Left ventricle myocardium inferior (tissue), 1 donor: ENCODE data around the gene KCNN2. TPM values are rescaled to one million over a fixed set of nuclear protein-coding genes. Genes with fewer than 3 reads are reported as not detected.

ENCODE experiments used
- DNase-seq: peaks from one replicate; pipeline ENCODE4 v3.0.0-alpha.2; 2020
- H3K27ac ChIP-seq: fragments of 200-600 bp; replicated peaks from 2 replicates; pipeline ENCODE4 v1.8.0; 2021
- H3K27me3 ChIP-seq: fragments of 200-600 bp; 2 replicates; pipeline ENCODE4 v1.8.0; 2021; ENCODE audit warnings: low read depth
- H3K36me3 ChIP-seq: fragments of 200-600 bp; 2 replicates; pipeline ENCODE4 v1.8.0; 2021
- H3K4me1 ChIP-seq: fragments of 200-600 bp; 2 replicates; pipeline ENCODE4 v1.8.0; 2021
- H3K4me3 ChIP-seq: fragments of 200-600 bp; 2 replicates; pipeline ENCODE4 v1.8.0; 2021; ENCODE audit warnings: mild to moderate bottlenecking, moderate library complexity
- H3K9me3 ChIP-seq: fragments of 200-600 bp; replicated peaks from 2 replicates; pipeline ENCODE4 v1.8.0; 2021
- intact Hi-C: fragments of 100-400 bp; cut with micrococcal nuclease; formaldehyde crosslinking; loops from one replicate; pipeline ENCODE4 v1.11.0; 2022
- total RNA-seq: library from RNA; stranded (reverse); fragmentation: NEBNext Ultra II Directional; extraction: Animal tissue kit (Norgen Biotek cat#: 25700); gene quantifications from one replicate; pipeline ENCODE4 v1.2.1, GENCODE V29; 2021
- TF ChIP-seq, protein P1 (sequence below): fragments of 200-600 bp; IDR thresholded peaks from 2 replicates; pipeline ENCODE4 v1.8.0; 2021; ENCODE audit warnings: antibody characterized with exemption, mild to moderate bottlenecking, borderline replicate concordance
- donor health status: DM: no; HTN: yes; CAD: no; lungs with severe emphysema.

KCNN2 gene
- total RNA-seq, 1 donor from 2014 or later: 7.2 TPM

DNA sequence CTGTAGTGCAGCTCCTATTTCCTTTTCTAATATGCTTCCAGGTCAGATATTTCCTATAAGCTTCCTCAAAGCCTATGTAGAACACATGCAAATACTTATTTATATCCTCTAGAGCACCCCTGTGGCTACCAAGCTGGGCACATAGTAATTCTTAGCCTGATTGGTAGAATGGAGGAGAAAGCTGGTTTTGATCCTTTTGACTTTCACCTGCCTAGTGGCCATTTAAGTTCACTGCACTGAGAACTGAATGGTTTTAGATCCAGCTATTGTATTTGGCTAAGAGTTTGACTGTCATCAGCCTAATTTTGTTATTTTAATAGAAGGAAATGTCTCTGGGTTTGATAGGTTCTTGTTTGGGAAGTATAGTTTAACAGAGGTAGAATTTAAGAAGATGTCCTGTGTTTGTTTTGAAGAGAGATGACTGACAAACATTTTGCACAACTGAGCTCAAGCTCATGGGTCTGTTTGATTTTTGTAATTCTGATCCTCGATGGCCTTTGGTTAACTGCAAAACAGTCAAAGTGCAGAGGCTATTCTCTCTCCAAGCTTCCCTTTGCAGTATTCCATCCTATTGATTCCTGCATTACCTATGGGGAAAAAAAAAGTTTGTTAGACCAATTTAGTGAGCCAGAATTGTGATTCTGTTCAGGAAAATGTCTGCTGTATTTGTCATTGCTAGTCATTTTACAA, 85.4 kb downstream of the KCNN2 start:
- Histone ChIP-seq H3K9me3 (no peaks in the 10 kb centered on the region), H3K27me3 (no peaks in the 10 kb centered on the region), H3K4me3 (no peak overlapping the region), H3K36me3 (no peaks in the 10 kb centered on the region), H3K27ac (no peak overlapping the region), H3K4me1 (peaks cover 27% of the 10 kb centered on the region)
- DNase-seq: no peak
- intact Hi-C loops: loop anchor here (10.0 kb wide), 1 partner anchor 352 kb away; no protein-coding TSS in a partner anchor
- TF ChIP-seq, protein P1, sequence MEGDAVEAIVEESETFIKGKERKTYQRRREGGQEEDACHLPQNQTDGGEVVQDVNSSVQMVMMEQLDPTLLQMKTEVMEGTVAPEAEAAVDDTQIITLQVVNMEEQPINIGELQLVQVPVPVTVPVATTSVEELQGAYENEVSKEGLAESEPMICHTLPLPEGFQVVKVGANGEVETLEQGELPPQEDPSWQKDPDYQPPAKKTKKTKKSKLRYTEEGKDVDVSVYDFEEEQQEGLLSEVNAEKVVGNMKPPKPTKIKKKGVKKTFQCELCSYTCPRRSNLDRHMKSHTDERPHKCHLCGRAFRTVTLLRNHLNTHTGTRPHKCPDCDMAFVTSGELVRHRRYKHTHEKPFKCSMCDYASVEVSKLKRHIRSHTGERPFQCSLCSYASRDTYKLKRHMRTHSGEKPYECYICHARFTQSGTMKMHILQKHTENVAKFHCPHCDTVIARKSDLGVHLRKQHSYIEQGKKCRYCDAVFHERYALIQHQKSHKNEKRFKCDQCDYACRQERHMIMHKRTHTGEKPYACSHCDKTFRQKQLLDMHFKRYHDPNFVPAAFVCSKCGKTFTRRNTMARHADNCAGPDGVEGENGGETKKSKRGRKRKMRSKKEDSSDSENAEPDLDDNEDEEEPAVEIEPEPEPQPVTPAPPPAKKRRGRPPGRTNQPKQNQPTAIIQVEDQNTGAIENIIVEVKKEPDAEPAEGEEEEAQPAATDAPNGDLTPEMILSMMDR: peak; percentile 28

DNA sequence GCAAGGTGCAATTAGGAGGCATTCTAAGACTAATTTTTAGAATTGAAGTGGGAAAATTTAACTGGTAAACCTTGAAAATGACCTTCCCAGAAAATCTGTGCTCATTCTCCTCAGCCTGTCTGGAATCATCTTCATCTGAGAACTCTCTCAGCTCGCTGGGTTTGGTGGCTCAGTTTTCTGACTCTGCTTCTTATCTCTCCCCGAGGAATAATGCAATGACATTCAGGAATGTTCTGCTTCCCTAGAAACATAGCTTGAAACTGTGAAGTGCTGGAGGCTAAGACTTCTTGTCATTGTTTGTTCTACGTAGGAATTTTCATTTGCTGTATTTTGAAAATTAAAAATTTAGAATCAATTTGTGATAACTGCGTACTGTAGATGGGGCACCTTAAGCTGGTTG, 86.6 kb downstream of the KCNN2 start:
- no peak overlapping the region for H3K4me3 ChIP-seq
- H3K27ac ChIP-seq: no peak overlapping the region
- TF ChIP-seq, protein P1: no peak
- DNase-seq: no peak
- H3K36me3 ChIP-seq: no peaks in the 10 kb centered on the region
- H3K27me3 ChIP-seq: no peaks in the 10 kb centered on the region
- intact Hi-C loops: loop anchor here (10.0 kb wide), 1 partner anchor 354 kb away; no protein-coding TSS in a partner anchor
- H3K9me3 ChIP-seq: no peaks in the 10 kb centered on the region
- H3K4me1 ChIP-seq: peaks cover 27% of the 10 kb centered on the region

DNA sequence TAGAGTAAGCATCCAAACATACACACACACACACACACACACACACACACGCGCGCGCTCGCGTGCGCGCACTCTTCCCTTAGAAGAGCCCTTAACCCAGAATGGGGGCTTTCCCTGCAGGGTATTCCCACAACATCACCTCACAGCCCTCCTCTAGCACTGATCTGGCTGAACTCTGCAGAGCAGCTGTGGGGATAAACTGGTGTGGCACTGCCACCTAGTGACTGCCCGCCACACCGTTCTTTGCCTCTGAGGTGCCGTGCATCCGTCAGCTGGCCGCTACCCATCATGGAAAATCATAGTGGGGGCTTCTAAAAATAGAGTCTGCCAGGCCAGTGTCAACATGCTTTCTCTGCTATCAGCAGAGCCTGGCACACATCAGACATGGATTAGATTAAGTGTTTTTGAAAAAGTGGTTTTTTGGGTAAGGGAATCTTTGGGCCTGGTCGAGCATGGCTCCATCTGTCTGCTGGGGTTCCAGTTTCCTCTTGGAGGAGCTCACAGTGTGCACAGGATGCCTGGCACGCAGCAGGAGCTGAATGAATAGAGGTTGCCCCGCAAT, 88.1 kb downstream of the KCNN2 start:
- Histone ChIP-seq H3K4me3 (peak overlapping the region; percentile 26), H3K27me3 (no peaks in the 10 kb centered on the region), H3K36me3 (no peaks in the 10 kb centered on the region), H3K4me1 (peaks cover 27% of the 10 kb centered on the region), H3K9me3 (no peaks in the 10 kb centered on the region), H3K27ac (peak overlapping the region; percentile 45)
- TF ChIP-seq, protein P1: peak; percentile 86
- peak; percentile 61 for DNase-seq
- intact Hi-C loops: loop anchor here (5.0 to 10.0 kb wide), 2 partner anchors 355 to 433 kb away; no protein-coding TSS in a partner anchor

DNA sequence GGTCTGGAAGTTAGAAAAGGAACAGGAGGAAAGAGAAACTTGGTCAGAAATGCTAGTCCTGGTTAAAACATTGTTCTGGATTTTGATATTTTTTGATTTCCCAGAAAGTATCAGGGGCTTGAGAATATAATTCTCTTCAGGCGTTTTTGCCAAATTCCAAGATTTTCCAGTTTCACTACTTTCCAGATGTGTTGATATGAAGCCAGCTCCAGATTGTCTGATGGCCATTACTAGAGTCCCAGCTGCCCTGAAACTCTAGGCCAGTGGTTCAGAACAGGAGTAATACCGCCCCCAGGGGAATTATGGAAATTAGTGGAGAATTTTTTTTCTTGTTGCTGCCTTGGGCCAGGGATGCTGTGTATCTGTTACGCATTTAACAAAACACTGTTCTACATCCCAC, 88.6 kb downstream of the KCNN2 start:
- intact Hi-C loops: loop anchor here (5.0 kb wide), 1 partner anchor 433 kb away; no protein-coding TSS in a partner anchor
- TF ChIP-seq, protein P1: no peak
- no peaks in the 10 kb centered on the region for H3K9me3 ChIP-seq
- no peak for DNase-seq
- H3K4me1 ChIP-seq: peaks cover 27% of the 10 kb centered on the region
- peak overlapping the region; percentile 45 for H3K27ac ChIP-seq
- no peaks in the 10 kb centered on the region for H3K36me3 ChIP-seq
- H3K4me3 ChIP-seq: peak overlapping the region; percentile 26
- H3K27me3 ChIP-seq: no peaks in the 10 kb centered on the region

DNA sequence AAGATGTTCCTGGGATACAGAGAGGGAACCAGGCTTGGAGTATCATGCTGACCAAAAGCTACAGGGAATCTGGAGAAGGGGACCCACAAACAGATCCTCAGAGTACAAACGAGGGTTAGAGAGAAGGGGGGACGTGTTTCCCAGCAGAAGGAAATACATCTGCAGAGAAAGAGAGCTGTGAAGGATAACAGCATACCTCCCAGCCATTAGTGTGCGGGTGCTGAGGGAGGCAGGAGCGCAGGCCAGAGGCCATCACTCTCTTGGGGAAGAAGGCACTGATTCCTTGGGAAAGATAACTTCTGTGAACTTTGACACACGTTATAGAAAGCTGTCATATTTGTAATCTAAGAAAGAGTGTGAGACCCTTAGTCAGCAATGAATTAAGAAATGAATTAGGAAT, 96.9 kb downstream of the KCNN2 start:
- Histone ChIP-seq H3K4me3 (no peak overlapping the region), H3K4me1 (no peaks in the 10 kb centered on the region), H3K36me3 (no peaks in the 10 kb centered on the region), H3K27me3 (no peaks in the 10 kb centered on the region), H3K27ac (no peak overlapping the region), H3K9me3 (no peaks in the 10 kb centered on the region)
- no peak for DNase-seq
- TF ChIP-seq, protein P1: no peak
- intact Hi-C loops: no loop called here
